MM.1S (cell line): ENCODE data around the gene STARD9.
A peak's percentile ranks its signal among the peaks of the same experiment; 100 is the strongest.

Source experiments
- DNase-seq: peaks from one replicate; pipeline ENCODE4 v3.0.0-alpha.2; 2015
- H2AFZ ChIP-seq: fragments of 300-600 bp; sonication (generic); 2 replicates; pipeline ENCODE4 v1.6.0; 2016; ENCODE audit warnings: antibody characterized with exemption, low read length
- H3F3A ChIP-seq: fragments of 300-600 bp; sonication (generic); 2 replicates; pipeline ENCODE4 v1.6.1; 2016; ENCODE audit warnings: mild to moderate bottlenecking, antibody characterized with exemption, low read length, moderate library complexity, mixed read lengths; ENCODE audit not compliant: insufficient read depth
- H3K27ac ChIP-seq: fragments of 300-600 bp; sonication (generic); 2 replicates; pipeline ENCODE4 v1.5.1; 2016; ENCODE audit warnings: mild to moderate bottlenecking, low read length
- H3K27me3 ChIP-seq: fragments of 300-600 bp; sonication (generic); replicated peaks from 2 replicates; pipeline ENCODE4 v1.6.0; 2016; ENCODE audit warnings: low read length; ENCODE audit not compliant: insufficient read depth
- H3K36me3 ChIP-seq: fragments of 300-600 bp; sonication (generic); replicated peaks from 2 replicates; pipeline ENCODE4 v1.6.1; 2016; ENCODE audit warnings: mild to moderate bottlenecking, low read length, mixed read lengths; ENCODE audit not compliant: insufficient read depth
- H3K4me1 ChIP-seq: fragments of 300-600 bp; sonication (generic); 2 replicates; pipeline ENCODE4 v1.6.1; 2016; ENCODE audit warnings: low read length, mixed read lengths
- H3K4me2 ChIP-seq: fragments of 300-600 bp; sonication (generic); 2 replicates; pipeline ENCODE4 v1.6.0; 2016; ENCODE audit warnings: low read depth, low read length
- H3K4me3 ChIP-seq: fragments of 300-600 bp; sonication (generic); 2 replicates; pipeline ENCODE4 v1.5.1; 2016; ENCODE audit warnings: low read length, mixed read lengths
- H3K79me2 ChIP-seq: fragments of 300-600 bp; sonication (generic); 2 replicates; pipeline ENCODE4 v1.6.1; 2016; ENCODE audit warnings: mixed run types, low read length, mixed read lengths
- H3K9ac ChIP-seq: fragments of 300-600 bp; sonication (generic); 2 replicates; pipeline ENCODE4 v1.6.1; 2016; ENCODE audit warnings: low read length, mixed read lengths
- H3K9me2 ChIP-seq: fragments of 300-600 bp; sonication (generic); replicated peaks from 2 replicates; pipeline ENCODE4 v1.6.1; 2016; ENCODE audit warnings: mild to moderate bottlenecking, low read length, mixed read lengths; ENCODE audit not compliant: insufficient read depth
- H3K9me3 ChIP-seq: fragments of 300-600 bp; sonication (generic); replicated peaks from 2 replicates; pipeline ENCODE4 v1.6.1; 2016; ENCODE audit warnings: mild to moderate bottlenecking, low read length, mixed read lengths; ENCODE audit not compliant: insufficient read depth
- H4K20me1 ChIP-seq: fragments of 300-600 bp; sonication (generic); 2 replicates; pipeline ENCODE4 v1.6.1; 2016; ENCODE audit warnings: mild to moderate bottlenecking, low read length, moderate library complexity, mixed read lengths; ENCODE audit not compliant: insufficient read depth
- EZH2 ChIP-seq: fragments of 300-600 bp; sonication (generic); optimal IDR thresholded peaks from 2 replicates; pipeline ENCODE3; 2017; ENCODE audit warnings: low read depth, mild to moderate bottlenecking, antibody characterized with exemption, low read length, mixed read lengths
- EZH2phosphoT487 ChIP-seq: fragments of 300-600 bp; sonication (generic); IDR thresholded peaks from 2 replicates; pipeline ENCODE4 v1.6.1; 2018; ENCODE audit warnings: antibody characterized with exemption, low read length
- TF ChIP-seq, protein P1 (sequence below): fragments of 300-600 bp; sonication (generic); IDR thresholded peaks from 2 replicates; pipeline ENCODE4 v1.5.1; 2016; ENCODE audit warnings: antibody characterized with exemption, low read length, mixed read lengths

STARD9 gene

DNA sequence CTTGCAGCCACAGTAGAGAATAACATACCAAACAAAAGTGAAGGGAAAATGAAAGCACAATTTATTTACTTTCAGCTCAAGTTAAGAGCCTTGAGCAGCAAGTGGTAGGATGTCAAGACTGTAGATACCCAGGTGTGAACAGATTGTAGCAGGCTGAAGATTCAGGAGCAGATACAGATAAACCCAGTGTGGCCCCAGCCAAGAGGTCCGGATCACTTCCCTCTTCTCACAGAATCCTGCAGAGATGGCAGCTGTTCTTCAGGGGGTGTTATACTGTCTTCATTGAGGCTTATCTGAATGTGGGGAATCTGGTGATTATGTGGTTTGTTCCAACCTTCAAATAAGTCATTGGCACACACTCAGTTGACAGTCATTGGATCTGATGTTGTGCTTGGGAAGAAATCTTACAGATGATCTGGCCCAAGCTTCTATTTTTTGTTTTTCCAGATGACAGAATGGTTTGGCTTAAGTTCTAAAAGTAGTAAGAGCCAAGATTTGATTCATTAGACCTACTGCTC lies 2.2 kb downstream of the STARD9 start:
- Histone ChIP-seq H3K4me1 (peaks cover 28% of the 10 kb centered on the region), H3K27me3 (no peaks in the 10 kb centered on the region), H3K9me2 (no peaks in the 10 kb centered on the region), H2AFZ (no peak overlapping the region), H3K36me3 (no peaks in the 10 kb centered on the region), H3K79me2 (peaks cover 67% of the 10 kb centered on the region), H3K9me3 (no peaks in the 10 kb centered on the region), H3K27ac (peak overlapping the region; percentile 49; the same call in 1 of the 2 replicates), H3F3A (peaks cover 31% of the 10 kb centered on the region), H3K9ac (peak overlapping the region; percentile 24; the same call in 1 of the 2 replicates), H4K20me1 (no peaks in the 10 kb centered on the region), H3K4me2 (peak overlapping the region; percentile 92), H3K4me3 (peak overlapping the region; percentile 78)
- peak; percentile 76 for DNase-seq
- no peak for TF ChIP-seq EZH2
- TF ChIP-seq, protein P1, sequence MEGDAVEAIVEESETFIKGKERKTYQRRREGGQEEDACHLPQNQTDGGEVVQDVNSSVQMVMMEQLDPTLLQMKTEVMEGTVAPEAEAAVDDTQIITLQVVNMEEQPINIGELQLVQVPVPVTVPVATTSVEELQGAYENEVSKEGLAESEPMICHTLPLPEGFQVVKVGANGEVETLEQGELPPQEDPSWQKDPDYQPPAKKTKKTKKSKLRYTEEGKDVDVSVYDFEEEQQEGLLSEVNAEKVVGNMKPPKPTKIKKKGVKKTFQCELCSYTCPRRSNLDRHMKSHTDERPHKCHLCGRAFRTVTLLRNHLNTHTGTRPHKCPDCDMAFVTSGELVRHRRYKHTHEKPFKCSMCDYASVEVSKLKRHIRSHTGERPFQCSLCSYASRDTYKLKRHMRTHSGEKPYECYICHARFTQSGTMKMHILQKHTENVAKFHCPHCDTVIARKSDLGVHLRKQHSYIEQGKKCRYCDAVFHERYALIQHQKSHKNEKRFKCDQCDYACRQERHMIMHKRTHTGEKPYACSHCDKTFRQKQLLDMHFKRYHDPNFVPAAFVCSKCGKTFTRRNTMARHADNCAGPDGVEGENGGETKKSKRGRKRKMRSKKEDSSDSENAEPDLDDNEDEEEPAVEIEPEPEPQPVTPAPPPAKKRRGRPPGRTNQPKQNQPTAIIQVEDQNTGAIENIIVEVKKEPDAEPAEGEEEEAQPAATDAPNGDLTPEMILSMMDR = no peak
- no peak for TF ChIP-seq EZH2phosphoT487

DNA sequence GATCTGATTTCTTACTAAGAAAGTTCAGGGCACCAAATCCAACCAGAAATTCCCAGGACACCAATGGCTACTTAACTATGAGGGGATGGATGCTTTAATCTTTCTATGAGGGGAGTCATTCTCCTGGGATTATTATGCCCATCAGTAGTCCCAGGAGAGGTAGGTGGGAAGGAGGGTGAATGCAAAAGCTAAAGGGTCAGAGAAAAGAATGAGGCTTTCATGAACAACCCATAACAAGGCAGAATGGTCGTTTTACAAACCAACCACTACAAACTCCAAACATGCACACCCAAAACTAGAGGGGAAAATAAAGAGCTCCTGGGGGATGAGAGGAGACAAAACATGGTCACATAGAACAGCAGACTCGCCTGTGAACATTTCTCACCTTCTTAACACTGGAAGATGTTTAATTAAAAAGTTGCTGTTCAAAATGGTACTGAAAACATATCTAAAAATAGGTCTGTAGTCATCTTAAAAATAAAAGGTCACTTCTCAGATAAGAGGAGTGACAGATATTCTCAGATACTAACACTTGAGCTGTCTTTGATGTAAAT lies 3.7 kb downstream of the STARD9 start:
- TF ChIP-seq EZH2phosphoT487 (no peak), EZH2 (no peak)
- DNase-seq = no peak
- no peak overlapping the region for H3K4me3 ChIP-seq
- no peak overlapping the region for H2AFZ ChIP-seq
- no peak overlapping the region for H3K9ac ChIP-seq
- peaks cover 33% of the 10 kb centered on the region for H3F3A ChIP-seq
- peaks cover 43% of the 10 kb centered on the region for H3K4me1 ChIP-seq
- no peaks in the 10 kb centered on the region for H3K9me2 ChIP-seq
- no peaks in the 10 kb centered on the region for H4K20me1 ChIP-seq
- H3K27me3 ChIP-seq = no peaks in the 10 kb centered on the region
- H3K4me2 ChIP-seq = no peak overlapping the region
- no peaks in the 10 kb centered on the region for H3K36me3 ChIP-seq
- peaks cover 81% of the 10 kb centered on the region for H3K79me2 ChIP-seq
- H3K9me3 ChIP-seq = no peaks in the 10 kb centered on the region
- no peak overlapping the region for H3K27ac ChIP-seq

DNA sequence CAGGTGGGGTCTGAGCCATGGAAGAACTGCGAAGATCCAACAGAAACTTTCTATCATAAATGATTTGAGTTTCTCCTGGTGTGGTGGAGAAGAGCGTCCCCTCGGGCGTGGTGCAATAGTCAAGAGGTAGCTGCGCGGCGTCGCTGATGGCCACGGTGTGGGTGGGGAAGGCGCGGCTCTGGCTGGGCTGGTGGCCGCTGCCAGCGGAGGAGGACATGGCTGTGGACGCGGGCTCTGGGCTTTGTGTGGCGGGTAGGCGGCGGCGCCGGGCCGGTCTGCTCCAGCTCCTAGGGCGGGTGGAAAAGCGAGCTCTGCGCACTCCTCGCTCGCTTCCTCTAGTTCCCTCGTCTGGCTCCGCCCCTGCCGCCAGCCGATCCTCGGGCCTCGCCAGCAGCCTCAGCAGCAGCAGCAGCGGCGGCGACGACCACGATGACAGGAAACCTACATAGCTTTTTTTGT lies 5.9 kb downstream of the STARD9 start:
- Histone ChIP-seq H2AFZ (peak overlapping the region; percentile 66), H4K20me1 (no peaks in the 10 kb centered on the region), H3K4me2 (peak overlapping the region; percentile 85), H3K4me1 (peaks cover 49% of the 10 kb centered on the region), H3K36me3 (no peaks in the 10 kb centered on the region; the same call in 1 of the 2 replicates), H3K27ac (peak overlapping the region; percentile 16; the same call in 1 of the 2 replicates), H3F3A (peaks cover 19% of the 10 kb centered on the region), H3K9me2 (no peaks in the 10 kb centered on the region), H3K9me3 (no peaks in the 10 kb centered on the region), H3K79me2 (peaks cover 92% of the 10 kb centered on the region), H3K4me3 (peak overlapping the region; percentile 65), H3K9ac (peak overlapping the region; percentile 55; the same call in 1 of the 2 replicates), H3K27me3 (no peaks in the 10 kb centered on the region)
- TF ChIP-seq EZH2phosphoT487 (no peak), EZH2 (no peak)
- TF ChIP-seq, protein P1 = no peak
- peak; percentile 81 for DNase-seq
